Endothelial cell of umbilical vein (primary cell): ENCODE data around the gene ADGRD2. TPM values are rescaled to one million over a fixed set of nuclear protein-coding genes. Genes with fewer than 3 reads are reported as not detected.

Source experiments
- BruUV-seq: library from RNA; stranded (reverse); fragments of 400-500 nt; replicated peaks from 2 replicates; lab custom pipeline; 2021; lab: Mats Ljungman, UMichigan
- CTCF ChIA-PET: fragments of 300-600, 350-600 bp; sonication (Branson Sonifier 250); formaldehyde crosslinking; loops from one replicate; lab custom pipeline; 2021; ENCODE audit warnings: antibody characterized with exemption, inconsistent platforms; lab: Charles Lee
- POLR2A ChIA-PET: fragments of 300-600, 350-600 bp; sonication (Branson Sonifier 250); formaldehyde crosslinking; loops from one replicate; lab custom pipeline; 2021; ENCODE audit warnings: antibody characterized with exemption, inconsistent platforms; lab: Charles Lee
- DNase-seq: peaks from one replicate; pipeline ENCODE4 v3.0.0-alpha.2; 2011; ENCODE audit warnings: low read depth, low spot score
- FAIRE-seq: peaks from 2 replicates; lab custom pipeline; 2011; peaks lifted over from hg19 to GRCh38; lab: Jason Lieb, UNC
- H2AFZ ChIP-seq: 2 replicates; pipeline ENCODE4 v1.6.0; 2012; ENCODE audit warnings: low read depth, low read length, control low read depth, inconsistent platforms
- H3K27ac ChIP-seq: 2 replicates; pipeline ENCODE4 v1.5.1; 2011; ENCODE audit warnings: low read depth, mild to moderate bottlenecking, control low read depth, low read length, moderate library complexity; ENCODE audit not compliant: insufficient read depth
- H3K27me3 ChIP-seq, 2 experiments: 2 replicates each; pipeline versions ENCODE4 v1.6.0 to v1.6.1; 2011; ENCODE audit warnings: low read length in 2 of 2, mixed read lengths in 1 of 2; ENCODE audit not compliant: control insufficient read depth in 2 of 2, insufficient read depth in 2 of 2
- H3K36me3 ChIP-seq, 2 experiments: 2 replicates in 1 of 2; 3 replicates in 1 of 2; pipeline ENCODE4 v1.5.1; 2011; ENCODE audit warnings: low read length in 2 of 2, mild to moderate bottlenecking in 1 of 2, moderate library complexity in 1 of 2; ENCODE audit not compliant: control insufficient read depth in 2 of 2, insufficient read depth in 2 of 2; ENCODE audit errors: extremely low read depth in 1 of 2
- H3K4me1 ChIP-seq: 3 replicates; pipeline ENCODE4 v1.5.1; 2011; ENCODE audit warnings: mild to moderate bottlenecking, low read length; ENCODE audit not compliant: control insufficient read depth, insufficient read depth; ENCODE audit errors: extremely low read depth
- H3K4me2 ChIP-seq: 2 replicates; pipeline ENCODE4 v1.6.1; 2011; ENCODE audit warnings: low read length, control low read depth, mixed read lengths; ENCODE audit not compliant: insufficient read depth
- H3K4me3 ChIP-seq, 3 experiments: fragments of 200-600 bp in 1 of 3; sonication (generic), shearing (Covaris generic) in 1 of 3; replicated peaks in 1 of 3; 2 replicates each; pipeline ENCODE4 v1.5.1; 2011 to 2016; ENCODE audit warnings: control low read depth in 3 of 3, low read length in 3 of 3, mild to moderate bottlenecking in 2 of 3, inconsistent platforms in 1 of 3, low read depth in 1 of 3, moderate library complexity in 1 of 3; ENCODE audit not compliant: insufficient read depth in 1 of 3
- H3K79me2 ChIP-seq: 2 replicates; pipeline ENCODE4 v1.6.0; 2012; ENCODE audit warnings: low read length, inconsistent platforms; ENCODE audit not compliant: control insufficient read depth, insufficient read depth
- H3K9ac ChIP-seq: replicated peaks from 2 replicates; pipeline ENCODE3; 2011; ENCODE audit warnings: low read length, control low read depth; ENCODE audit not compliant: insufficient read depth; ENCODE audit errors: extremely low read depth
- H3K9me1 ChIP-seq: replicated peaks from 3 replicates; pipeline ENCODE4 v1.6.0; 2011; ENCODE audit warnings: mild to moderate bottlenecking, low read length; ENCODE audit not compliant: control insufficient read depth, insufficient read depth; ENCODE audit errors: extremely low read depth
- H3K9me3 ChIP-seq: replicated peaks from 2 replicates; pipeline ENCODE4 v1.5.1; 2012; ENCODE audit warnings: low read length, inconsistent platforms; ENCODE audit not compliant: control insufficient read depth, insufficient read depth
- H4K20me1 ChIP-seq: replicated peaks from 2 replicates; pipeline ENCODE3; 2011; ENCODE audit warnings: mild to moderate bottlenecking, low read length; ENCODE audit not compliant: control insufficient read depth, insufficient read depth; ENCODE audit errors: extremely low read depth
- CTCF ChIP-seq, 2 donors: IDR thresholded peaks; 1 replicate in 1 of 2; 2 replicates in 1 of 2; pipeline ENCODE4 v1.5.1; 2011; ENCODE audit warnings: low read length in 2 of 2, mild to moderate bottlenecking in 2 of 2, moderate library complexity in 2 of 2, control low read depth in 1 of 2, inconsistent platforms in 1 of 2, low read depth in 1 of 2; ENCODE audit not compliant: insufficient read depth in 1 of 2; ENCODE audit errors: extremely low read depth in 1 of 2
- EZH2 ChIP-seq: IDR thresholded peaks from 2 replicates; pipeline ENCODE4 v1.6.1; 2012; ENCODE audit warnings: borderline replicate concordance, low read depth, mild to moderate bottlenecking, moderate library complexity, low read length, inconsistent platforms; ENCODE audit not compliant: severe bottlenecking
- FOS ChIP-seq: IDR thresholded peaks from 2 replicates; pipeline ENCODE4 v1.6.1; 2011; ENCODE audit warnings: mild to moderate bottlenecking, low read length, moderate library complexity, borderline replicate concordance; ENCODE audit not compliant: insufficient read depth
- GATA2 ChIP-seq: IDR thresholded peaks from 2 replicates; pipeline ENCODE4 v1.7.0; 2011; ENCODE audit warnings: low read depth, mild to moderate bottlenecking, moderate library complexity, mixed read lengths, low read length; ENCODE audit not compliant: insufficient read length, insufficient read depth
- JUN ChIP-seq: IDR thresholded peaks from 2 replicates; pipeline ENCODE4 v1.6.1; 2011; ENCODE audit warnings: borderline replicate concordance, low read depth; ENCODE audit not compliant: insufficient read length, insufficient read depth
- MAX ChIP-seq: IDR thresholded peaks from 2 replicates; pipeline ENCODE4 v1.6.1; 2011; ENCODE audit not compliant: insufficient read depth, insufficient read length
- MYC ChIP-seq: IDR thresholded peaks from one replicate; pipeline ENCODE4 v1.6.1; 2011; ENCODE audit warnings: mild to moderate bottlenecking, low read depth, low read length
- POLR2A ChIP-seq: IDR thresholded peaks from 2 replicates; pipeline ENCODE4 v1.6.1; 2012; ENCODE audit warnings: low read depth, mild to moderate bottlenecking, control low read depth, low read length
- POLR2AphosphoS5 ChIP-seq: IDR thresholded peaks from 2 replicates; pipeline ENCODE4 v1.6.1; 2012; ENCODE audit warnings: low read depth, mild to moderate bottlenecking, control low read depth, low read length, moderate library complexity; ENCODE audit not compliant: insufficient read depth
- dilution Hi-C: fragments of 300-500 bp; cut with MboI; formaldehyde crosslinking; loops from one replicate; pipeline ENCODE4 v1.15.0; 2019; ENCODE audit warnings: low sequenced_read_pairs; ENCODE audit not compliant: extremely low pct_ligation_motif_present
- intact Hi-C: fragments of 100-400 bp; cut with micrococcal nuclease; formaldehyde crosslinking; loops from one replicate; pipeline ENCODE4 v1.10.0; 2022
- polyA plus RNA-seq, 4 experiments: library from polyadenylated mRNA; depleted of rRNA in 3 of 4; stranded (reverse) in 3 of 4; unstranded in 1 of 4; fragments of >200 nt; gene quantifications; 2 replicates each; pipeline versions ENCODE4 v1.2.1 to v1.2.3, GENCODE V29; 2011 to 2012; ENCODE audit warnings: missing spikeins in 1 of 4
- total RNA-seq: library from RNA; stranded (reverse); gene quantifications from 2 replicates; pipeline ENCODE4 v1.2.3, GENCODE V29; 2021

Gene ADGRD2
- total and polyA plus RNA-seq, 2 donors (not counting 3 experiments of a cell fraction or from before 2014, with no cell fraction given), result not detected

- BruUV-seq, result no TSS peak
- no peak overlapping the region for H2AFZ ChIP-seq
- no peak overlapping the region for H3K4me3 ChIP-seq
- intact Hi-C loops (no loop called here), dilution Hi-C loops (no loop called here)
- FAIRE-seq (no peak), DNase-seq (no peak)
- H3K9me3 ChIP-seq, result no peaks in the 10 kb centered on the region
- TF ChIP-seq POLR2AphosphoS5, result no peak
- TF ChIP-seq JUN, result no peak
- no peak for TF ChIP-seq EZH2
- TF ChIP-seq MYC, result no peak
- no peak for TF ChIP-seq FOS
- no peak for TF ChIP-seq POLR2A
- no peak for TF ChIP-seq GATA2
- no peak for TF ChIP-seq CTCF (IDR thresholded peaks at IDR 0.05; ENCODE audit: extremely low read depth in 1 of 2, insufficient read depth in 1 of 2, low read depth in 1 of 2, low read length in 2 of 2)
- TF ChIP-seq MAX, result no peak
- H3K79me2 ChIP-seq, result no peaks in the 10 kb centered on the region
- H3K27me3 ChIP-seq, result peaks cover 2 to 6% of the 10 kb centered on the region in 2 experiments
- no peak overlapping the region for H3K27ac ChIP-seq
- POLR2A ChIA-PET, result no interaction called here
- no peaks in the 10 kb centered on the region for H3K9me1 ChIP-seq
- no peak overlapping the region for H3K4me2 ChIP-seq
- CTCF ChIA-PET, result no interaction called here
- H3K9ac ChIP-seq, result no peak overlapping the region
- no peaks in the 10 kb centered on the region for H4K20me1 ChIP-seq
- no peaks in the 10 kb centered on the region for H3K4me1 ChIP-seq
- H3K36me3 ChIP-seq, result no peaks in the 10 kb centered on the region
Measured at GRCh38 chr9:124493218-124493617, 43.0 kb downstream of the ADGRD2 start.
